Measurements from ENCODE around the gene CYP27B1.

GRCh38 chr12:57762463-57762862 is 4.4 kb downstream of the CYP27B1 start:
- TF ChIP-seq CTCF (IDR thresholded peaks at IDR 0.05; ENCODE audit: insufficient read depth, low read length, poor library complexity, severe bottlenecking) (no peak), EZH2phosphoT487 (conservative IDR thresholded peaks at IDR 0.05; ENCODE audit: low read length) (no peak)

Data from SU-DHL-6 (cell line).